HFF-Myc (cell line): ENCODE data around the gene UBE3A.

Experiments
- DNase-seq: peaks from one replicate; pipeline ENCODE4 v3.0.0-alpha.2; 2011; ENCODE audit warnings: low read depth; ENCODE audit errors: extremely low read depth
- H3K4me3 ChIP-seq: replicated peaks from 2 replicates; pipeline ENCODE4 v1.5.1; 2011; ENCODE audit warnings: low read depth, mild to moderate bottlenecking, control low read depth, low read length
- TF ChIP-seq, protein P1 (sequence below): IDR thresholded peaks from 2 replicates; pipeline ENCODE4 v1.5.1; 2012; ENCODE audit warnings: mild to moderate bottlenecking, low read depth, low read length, control low read depth; ENCODE audit errors: missing control alignments

UBE3A gene

DNA sequence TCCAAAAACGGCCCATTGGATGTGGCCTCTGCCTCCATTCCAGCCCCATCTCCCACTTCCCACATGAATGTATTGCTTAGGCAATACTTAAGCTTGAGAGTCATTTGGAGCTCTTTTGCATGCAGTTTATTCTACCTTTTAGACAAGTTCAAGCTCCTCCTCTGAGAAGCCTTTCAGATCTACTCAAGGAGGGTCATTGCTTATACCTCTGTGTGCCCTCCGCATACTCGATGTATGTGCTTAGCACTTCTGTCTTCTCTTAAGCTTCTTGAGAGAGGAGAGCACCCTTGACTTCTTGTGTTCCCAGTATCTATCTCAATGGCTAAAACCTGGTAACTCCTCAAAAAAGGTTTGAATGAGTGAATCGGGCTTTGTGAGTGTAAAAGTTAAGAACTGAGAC lies 6.6 kb upstream of the UBE3A start:
- DNase-seq: no peak
- no peak overlapping the region for H3K4me3 ChIP-seq
- TF ChIP-seq, protein P1, sequence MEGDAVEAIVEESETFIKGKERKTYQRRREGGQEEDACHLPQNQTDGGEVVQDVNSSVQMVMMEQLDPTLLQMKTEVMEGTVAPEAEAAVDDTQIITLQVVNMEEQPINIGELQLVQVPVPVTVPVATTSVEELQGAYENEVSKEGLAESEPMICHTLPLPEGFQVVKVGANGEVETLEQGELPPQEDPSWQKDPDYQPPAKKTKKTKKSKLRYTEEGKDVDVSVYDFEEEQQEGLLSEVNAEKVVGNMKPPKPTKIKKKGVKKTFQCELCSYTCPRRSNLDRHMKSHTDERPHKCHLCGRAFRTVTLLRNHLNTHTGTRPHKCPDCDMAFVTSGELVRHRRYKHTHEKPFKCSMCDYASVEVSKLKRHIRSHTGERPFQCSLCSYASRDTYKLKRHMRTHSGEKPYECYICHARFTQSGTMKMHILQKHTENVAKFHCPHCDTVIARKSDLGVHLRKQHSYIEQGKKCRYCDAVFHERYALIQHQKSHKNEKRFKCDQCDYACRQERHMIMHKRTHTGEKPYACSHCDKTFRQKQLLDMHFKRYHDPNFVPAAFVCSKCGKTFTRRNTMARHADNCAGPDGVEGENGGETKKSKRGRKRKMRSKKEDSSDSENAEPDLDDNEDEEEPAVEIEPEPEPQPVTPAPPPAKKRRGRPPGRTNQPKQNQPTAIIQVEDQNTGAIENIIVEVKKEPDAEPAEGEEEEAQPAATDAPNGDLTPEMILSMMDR: no peak

DNA sequence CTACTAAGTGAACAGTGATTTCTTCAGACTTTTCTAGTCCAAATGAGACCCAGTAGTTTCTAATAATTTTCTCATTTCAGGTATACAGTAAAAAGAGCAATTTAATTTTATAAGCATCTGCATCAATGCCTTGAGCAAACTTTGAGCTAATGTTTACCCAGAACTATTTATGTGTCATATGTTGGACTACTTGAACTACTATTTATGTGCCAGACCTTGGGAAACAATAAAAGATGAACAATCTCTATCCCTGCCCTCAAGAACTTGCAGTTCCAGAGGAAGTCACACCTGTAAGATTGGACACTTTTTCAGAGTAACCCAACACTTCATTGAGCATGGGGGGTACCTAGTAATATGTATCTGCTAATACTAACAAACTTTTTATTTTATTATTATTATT lies 2.3 kb upstream of the UBE3A start:
- no peak overlapping the region for H3K4me3 ChIP-seq
- TF ChIP-seq, protein P1: no peak
- DNase-seq: no peak

DNA sequence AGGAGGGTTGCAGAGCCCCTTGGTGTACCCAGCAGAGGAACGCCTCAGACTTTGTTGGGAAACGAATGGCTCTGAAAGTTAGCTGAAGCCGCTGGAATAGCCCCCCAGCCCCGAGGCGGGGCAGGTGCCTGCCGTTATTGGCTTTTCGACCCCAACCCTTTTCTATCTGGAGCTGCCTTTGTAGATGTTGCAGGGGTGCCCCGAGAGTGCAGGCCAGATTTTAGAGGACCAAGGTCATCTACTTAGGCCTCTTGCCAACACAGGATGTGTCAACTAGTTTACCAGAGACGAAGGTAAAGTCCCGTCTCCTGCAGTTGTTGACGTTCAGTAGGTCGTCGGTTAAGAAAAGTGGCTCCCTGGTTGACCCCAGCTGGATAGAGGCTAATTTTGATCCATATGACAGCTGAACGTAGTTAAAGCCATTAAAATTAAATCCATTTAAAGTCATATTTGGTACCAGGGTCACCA lies 579 bp upstream of the UBE3A start:
- H3K4me3 ChIP-seq: peak overlapping the region; percentile 92
- no peak for DNase-seq

DNA sequence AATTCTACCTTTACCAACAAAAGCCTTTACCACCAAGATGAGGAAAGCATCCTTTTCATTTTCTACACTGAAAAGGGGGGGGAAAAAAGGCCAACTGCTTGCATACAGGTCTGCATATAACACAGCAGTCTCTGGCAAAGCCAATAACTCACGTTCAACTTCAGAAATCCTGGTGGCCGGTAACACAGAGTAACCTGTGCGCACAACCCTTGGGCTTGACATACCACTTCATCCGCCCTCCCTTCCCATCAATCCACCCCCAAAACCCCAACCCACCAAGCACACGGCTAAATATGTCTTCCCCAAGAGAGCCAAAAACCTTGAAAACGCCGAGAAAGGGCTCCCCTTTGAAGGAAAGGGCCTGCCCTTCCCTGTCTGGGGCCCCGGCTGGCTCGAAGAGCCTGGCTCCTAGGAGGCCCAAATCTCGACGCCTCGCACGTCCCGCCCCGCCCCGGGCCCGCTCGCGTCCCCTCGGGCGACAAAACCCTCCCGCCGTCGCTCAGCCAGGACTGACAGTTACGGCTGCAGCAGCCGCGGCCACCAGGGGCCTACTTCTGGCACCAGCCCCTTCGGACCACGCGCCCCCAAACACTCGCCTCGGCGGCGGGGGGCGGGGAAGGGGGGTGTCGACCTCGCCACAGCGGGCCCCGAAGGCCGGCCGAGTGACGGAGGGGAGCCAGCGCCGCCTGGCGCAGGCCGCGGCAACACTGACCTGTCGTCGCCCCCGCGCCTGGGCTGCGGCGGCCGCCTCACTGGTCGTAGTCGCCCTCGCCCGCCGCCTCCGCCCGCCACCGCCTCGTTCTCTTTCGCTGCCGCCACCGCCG lies 835 bp downstream of the UBE3A start:
- peak overlapping the region; percentile 92 for H3K4me3 ChIP-seq
- TF ChIP-seq, protein P1: peak; percentile 16
- DNase-seq: no peak

More for the DNA sequence above, 579 bp upstream of the UBE3A start:
- TF ChIP-seq, protein P1: no peak

DNA sequence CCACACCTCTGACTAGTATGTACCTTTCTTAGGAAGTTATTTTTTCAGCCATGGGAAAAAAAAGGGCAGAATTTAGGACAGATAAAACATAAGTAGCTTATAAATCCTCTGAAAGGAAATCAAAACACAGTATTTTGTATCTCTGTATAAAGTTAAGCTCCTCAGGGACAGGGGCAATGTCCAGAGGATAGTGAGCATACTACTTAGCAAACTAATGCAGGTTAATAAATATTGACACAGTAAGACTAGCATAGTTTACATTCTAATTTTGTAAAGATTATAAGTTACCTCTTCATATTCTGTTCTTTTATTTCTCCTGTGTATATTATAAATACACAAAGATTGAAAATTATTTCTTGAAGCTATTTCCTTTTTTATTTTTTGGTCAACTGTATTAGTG lies 2.1 kb downstream of the UBE3A start:
- DNase-seq: no peak
- TF ChIP-seq, protein P1: no peak
- H3K4me3 ChIP-seq: peak overlapping the region; percentile 92

DNA sequence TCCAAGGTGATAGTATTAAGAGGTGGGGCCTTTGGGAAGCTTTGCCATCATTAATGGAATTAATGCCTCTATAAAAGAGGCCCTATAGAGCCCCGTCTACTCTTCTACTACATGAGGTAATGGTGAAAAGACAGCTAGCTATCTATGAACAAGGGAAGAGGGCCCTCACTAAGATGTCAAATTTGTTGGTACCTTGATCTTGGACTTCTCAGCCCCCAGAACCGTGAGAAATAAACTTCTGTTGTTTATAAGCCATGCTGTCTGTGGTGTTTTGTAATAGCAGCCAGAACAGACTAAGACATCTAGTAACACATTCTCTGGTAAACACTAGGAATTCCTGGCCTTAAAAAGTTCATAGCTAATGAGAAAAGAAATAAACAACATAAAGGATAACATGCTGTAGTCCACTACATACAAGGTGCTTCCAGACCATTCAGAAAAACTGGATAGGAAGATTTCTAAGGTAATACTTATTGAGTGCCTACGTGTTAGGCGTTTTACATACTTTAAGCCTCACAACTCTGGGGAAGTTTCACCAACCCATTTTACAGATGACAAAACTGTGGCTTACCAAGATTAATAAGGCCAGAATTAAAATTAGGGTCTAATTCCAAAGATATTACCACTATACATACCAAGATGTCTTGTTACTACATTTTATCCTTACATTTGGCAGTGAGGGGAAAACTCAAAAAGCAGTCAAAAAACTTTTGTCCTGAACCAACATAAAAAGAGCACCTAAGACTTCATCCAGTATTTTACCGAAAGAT lies 3.2 kb downstream of the UBE3A start:
- DNase-seq: no peak
- TF ChIP-seq, protein P1: no peak
- H3K4me3 ChIP-seq: no peak overlapping the region
